ENCODE results near the gene ZFP36L1.

Gene ZFP36L1

GRCh38 chr14:68794851-68795596 is 2.2 kb upstream of the ZFP36L1 start:
- peak; percentile 44 for DNase-seq

- DNase-seq, result peak; percentile 66
Observed at GRCh38 chr14:68794130-68794850, 1.4 kb upstream of the ZFP36L1 start.

GRCh38 chr14:68793734-68794129 is 865 bp upstream of the ZFP36L1 start:
- DNase-seq, result peak; percentile 55

- no peak for DNase-seq
Observed at GRCh38 chr14:68792678-68792978, 239 bp downstream of the ZFP36L1 start.

- no peak for DNase-seq
Observed at GRCh38 chr14:68791902-68792677, 777 bp downstream of the ZFP36L1 start.

- peak; percentile 64 for DNase-seq
Observed at GRCh38 chr14:68791078-68791901, 1.6 kb downstream of the ZFP36L1 start.

- DNase-seq, result no peak
Observed at GRCh38 chr14:68790644-68791077, 2.2 kb downstream of the ZFP36L1 start.

GRCh38 chr14:68789821-68790643 is 2.8 kb downstream of the ZFP36L1 start:
- DNase-seq, result no peak

- peak; percentile 86 for DNase-seq
Observed at GRCh38 chr14:68788996-68789820, 3.7 kb downstream of the ZFP36L1 start.

GRCh38 chr14:68788275-68788995 is 4.4 kb downstream of the ZFP36L1 start:
- no peak for DNase-seq

- no peak for DNase-seq
Observed at GRCh38 chr14:68787092-68787992, 5.5 kb downstream of the ZFP36L1 start.

- no peak for DNase-seq
Observed at GRCh38 chr14:68786491-68787091, 6.3 kb downstream of the ZFP36L1 start.

- no peak for DNase-seq
Observed at GRCh38 chr14:68785534-68786490, 7.1 kb downstream of the ZFP36L1 start.

- no peak for DNase-seq
Observed at GRCh38 chr14:68784978-68785533, 7.8 kb downstream of the ZFP36L1 start.

- DNase-seq, result peak; percentile 31
Observed at GRCh38 chr14:68784226-68784910, 8.5 kb downstream of the ZFP36L1 start.

GRCh38 chr14:68783408-68784225 is 9.2 kb downstream of the ZFP36L1 start:
- no peak for DNase-seq

All from NCI-H69 (cell line).